Keratinocyte (primary cell): ENCODE data around the gene TEX48. TPM values are rescaled to one million over a fixed set of nuclear protein-coding genes. Genes with fewer than 3 reads are reported as not detected.
A peak's percentile ranks its signal among the peaks of the same experiment; 100 is the strongest.

Source experiments
- DNase-seq: peaks from one replicate; pipeline ENCODE4 v3.0.0-alpha.2; 2011; ENCODE audit warnings: low read depth, missing footprints, low spot score
- FAIRE-seq: peaks from 2 replicates; lab custom pipeline; 2011; peaks lifted over from hg19 to GRCh38; lab: Jason Lieb, UNC
- H2AFZ ChIP-seq: 2 replicates; pipeline ENCODE4 v1.6.0; 2012; ENCODE audit warnings: low read length, control low read depth, inconsistent platforms; ENCODE audit not compliant: control insufficient read depth
- H3K27ac ChIP-seq: 2 replicates; pipeline ENCODE4 v1.5.1; 2011; ENCODE audit warnings: low read length; ENCODE audit not compliant: control insufficient read depth, insufficient read depth
- H3K27me3 ChIP-seq: 3 replicates; pipeline ENCODE4 v1.6.0; 2011; ENCODE audit warnings: low read length; ENCODE audit not compliant: control insufficient read depth, insufficient read depth; ENCODE audit errors: extremely low read depth
- H3K36me3 ChIP-seq, 2 experiments: 2 replicates in 1 of 2; 3 replicates in 1 of 2; pipeline ENCODE4 v1.5.1; 2011; ENCODE audit warnings: low read length in 2 of 2, mild to moderate bottlenecking in 1 of 2; ENCODE audit not compliant: control insufficient read depth in 2 of 2, insufficient read depth in 2 of 2; ENCODE audit errors: extremely low read depth in 1 of 2
- H3K4me1 ChIP-seq: 3 replicates; pipeline ENCODE4 v1.5.1; 2011; ENCODE audit warnings: low read length; ENCODE audit not compliant: control insufficient read depth, insufficient read depth; ENCODE audit errors: extremely low read depth
- H3K4me2 ChIP-seq: 3 replicates; pipeline ENCODE4 v1.6.0; 2011; ENCODE audit warnings: low read depth, low read length; ENCODE audit not compliant: control insufficient read depth, insufficient read depth; ENCODE audit errors: extremely low read depth
- H3K4me3 ChIP-seq, 3 experiments: fragments of 200-600 bp in 1 of 3; sonication (generic) in 1 of 3; 2 replicates in 2 of 3; 3 replicates in 1 of 3; pipeline ENCODE4 v1.5.1; 2011 to 2016; ENCODE audit warnings: low read length in 3 of 3, mild to moderate bottlenecking in 3 of 3, control low read depth in 2 of 3, inconsistent platforms in 1 of 3, low read depth in 1 of 3, mixed read lengths in 1 of 3, mixed run types in 1 of 3, moderate library complexity in 1 of 3; ENCODE audit not compliant: control insufficient read depth in 2 of 3, insufficient read depth in 2 of 3; ENCODE audit errors: extremely low read depth in 1 of 3
- H3K79me2 ChIP-seq: 2 replicates; pipeline ENCODE4 v1.6.0; 2012; ENCODE audit warnings: low read length; ENCODE audit not compliant: control insufficient read depth, insufficient read depth
- H3K9ac ChIP-seq: 3 replicates; pipeline ENCODE4 v1.6.0; 2011; ENCODE audit warnings: low read length; ENCODE audit not compliant: control insufficient read depth, insufficient read depth; ENCODE audit errors: extremely low read depth
- H3K9me1 ChIP-seq: 3 replicates; pipeline ENCODE4 v1.6.0; 2011; ENCODE audit warnings: low read length; ENCODE audit not compliant: control insufficient read depth, insufficient read depth; ENCODE audit errors: extremely low read depth
- H3K9me3 ChIP-seq: 2 replicates; pipeline ENCODE4 v1.5.1; 2012; ENCODE audit warnings: low read depth, low read length; ENCODE audit not compliant: control insufficient read depth
- H4K20me1 ChIP-seq: 3 replicates; pipeline ENCODE4 v1.6.0; 2011; ENCODE audit warnings: low read length; ENCODE audit not compliant: control insufficient read depth, insufficient read depth; ENCODE audit errors: extremely low read depth
- CTCF ChIP-seq, 3 experiments: IDR thresholded peaks in 1 of 3; conservative IDR thresholded peaks in 1 of 3; optimal IDR thresholded peaks in 1 of 3; 2 replicates in 2 of 3; 3 replicates in 1 of 3; pipeline versions ENCODE3 to v1.5.1; 2011; ENCODE audit warnings: low read length in 3 of 3, mild to moderate bottlenecking in 3 of 3, moderate library complexity in 2 of 3, control low read depth in 1 of 3, inconsistent platforms in 1 of 3; ENCODE audit not compliant: insufficient read depth in 2 of 3; ENCODE audit errors: extremely low read depth in 1 of 3
- EZH2 ChIP-seq: IDR thresholded peaks from one replicate; pipeline ENCODE4 v1.6.1; 2012; ENCODE audit warnings: inconsistent platforms, mild to moderate bottlenecking, low read length, moderate library complexity
- dilution Hi-C: fragments of 300-500 bp; cut with MboI; formaldehyde crosslinking; loops from one replicate; pipeline ENCODE4 v1.7.0; 2020; ENCODE audit warnings: low sequenced_read_pairs; ENCODE audit not compliant: extremely low pct_ligation_motif_present
- polyA plus RNA-seq, 5 experiments: library from polyadenylated mRNA; depleted of rRNA in 3 of 5; stranded (reverse) in 3 of 5; stranded (forward) in 1 of 5; unstranded in 1 of 5; fragments of >200 nt; gene quantifications; 1 replicate in 1 of 5; 2 replicates in 3 of 5; 3 replicates in 1 of 5; pipeline versions ENCODE4 v1.2.1 to v1.2.3, GENCODE V29; 2011 to 2012; ENCODE audit warnings: missing spikeins in 2 of 5, low read depth in 1 of 5, low replicate concordance in 1 of 5

Gene TEX48
- polyA plus RNA-seq, 1 donor (not counting 4 experiments of a cell fraction or from before 2014, with no cell fraction given): not detected

GRCh38 chr9:114691956-114692295, 9.9 kb upstream of the TEX48 start:
- DNase-seq (no peak), FAIRE-seq (peak; percentile 68)
- Histone ChIP-seq H3K79me2 (no peaks in the 10 kb centered on the region), H3K36me3 (no peaks in the 10 kb centered on the region), H3K4me3 (no peak overlapping the region), H2AFZ (no peak overlapping the region), H4K20me1 (no peaks in the 10 kb centered on the region), H3K27me3 (no peaks in the 10 kb centered on the region), H3K4me1 (peaks cover 43% of the 10 kb centered on the region), H3K9me1 (no peaks in the 10 kb centered on the region), H3K9ac (no peak overlapping the region), H3K27ac (peak overlapping the region; percentile 57), H3K4me2 (peak overlapping the region; percentile 13), H3K9me3 (no peaks in the 10 kb centered on the region)
- dilution Hi-C loops: loop anchor here (25.0 kb wide), 1 partner anchor 320 kb away; no protein-coding TSS in a partner anchor
- no peak for TF ChIP-seq CTCF (optimal IDR thresholded peaks at IDR 0.05 in 1 of 3, IDR thresholded peaks at IDR 0.05 in 1 of 3, conservative IDR thresholded peaks at IDR 0.05 in 1 of 3; ENCODE audit: extremely low read depth in 1 of 3, insufficient read depth in 2 of 3, low read length in 3 of 3)
- no peak for TF ChIP-seq EZH2

GRCh38 chr9:114691046-114691955, 9.3 kb upstream of the TEX48 start:
- Histone ChIP-seq H3K79me2 (no peaks in the 10 kb centered on the region), H3K9ac (peak overlapping the region; percentile 39), H2AFZ (no peak overlapping the region), H3K9me3 (no peaks in the 10 kb centered on the region), H3K9me1 (no peaks in the 10 kb centered on the region), H3K4me3 (no peak overlapping the region), H4K20me1 (no peaks in the 10 kb centered on the region), H3K4me2 (peak overlapping the region; percentile 56), H3K4me1 (peaks cover 44% of the 10 kb centered on the region), H3K27ac (peak overlapping the region; percentile 57), H3K27me3 (no peaks in the 10 kb centered on the region), H3K36me3 (no peaks in the 10 kb centered on the region)
- FAIRE-seq (peak; percentile 91), DNase-seq (no peak)
- TF ChIP-seq EZH2 (no peak), CTCF (optimal IDR thresholded peaks at IDR 0.05 in 1 of 3, IDR thresholded peaks at IDR 0.05 in 1 of 3, conservative IDR thresholded peaks at IDR 0.05 in 1 of 3; ENCODE audit: extremely low read depth in 1 of 3, insufficient read depth in 2 of 3, low read length in 3 of 3) (no peak)
- dilution Hi-C loops: loop anchor here (25.0 kb wide), 1 partner anchor 321 kb away; no protein-coding TSS in a partner anchor
